H9 (cell line): Measurements from ENCODE around the gene IRF1. TPM values are rescaled to one million over a fixed set of nuclear protein-coding genes. Genes with fewer than 3 reads are reported as not detected.

Source experiments
- DNase-seq: peaks from one replicate; pipeline ENCODE4 v3.0.0-alpha.2; 2017
- H2AFZ ChIP-seq: one replicate; pipeline ENCODE4 v1.6.1; 2013; ENCODE audit warnings: mild to moderate bottlenecking, low read length, control low read depth, moderate library complexity
- H2AK5ac ChIP-seq: 2 replicates; pipeline ENCODE4 v1.6.1; 2013; ENCODE audit warnings: low read length, control low read depth, mixed read lengths; ENCODE audit not compliant: insufficient read length
- H2BK120ac ChIP-seq: one replicate; pipeline ENCODE4 v1.6.1; 2013; ENCODE audit warnings: low read depth, mild to moderate bottlenecking, low read length, control low read depth, inconsistent platforms; ENCODE audit not compliant: poor library complexity, severe bottlenecking
- H2BK12ac ChIP-seq: 2 replicates; pipeline ENCODE4 v1.6.1; 2013; ENCODE audit warnings: low read length, control low read depth, mixed read lengths, low read depth; ENCODE audit not compliant: insufficient read length
- H2BK15ac ChIP-seq: 2 replicates; pipeline ENCODE4 v1.6.1; 2013; ENCODE audit warnings: low read depth, low read length, control low read depth
- H2BK20ac ChIP-seq: one replicate; pipeline ENCODE4 v1.6.1; 2013; ENCODE audit warnings: low read depth, mild to moderate bottlenecking, low read length, control low read depth, inconsistent platforms; ENCODE audit not compliant: poor library complexity, severe bottlenecking
- H2BK5ac ChIP-seq: 2 replicates; pipeline ENCODE4 v1.6.1; 2013; ENCODE audit warnings: low read length, control low read depth, mixed read lengths; ENCODE audit not compliant: insufficient read length
- H3K14ac ChIP-seq: 2 replicates; pipeline ENCODE4 v1.6.1; 2013; ENCODE audit warnings: low read length, control low read depth; ENCODE audit not compliant: insufficient read depth
- H3K18ac ChIP-seq: 2 replicates; pipeline ENCODE4 v1.6.1; 2013; ENCODE audit warnings: low read depth, mild to moderate bottlenecking, mixed read lengths, low read length, control low read depth; ENCODE audit not compliant: insufficient read length
- H3K23ac ChIP-seq: 2 replicates; pipeline ENCODE4 v1.6.1; 2013; ENCODE audit warnings: low read length, control low read depth, mixed read lengths, low read depth; ENCODE audit not compliant: insufficient read length
- H3K23me2 ChIP-seq: 2 replicates; pipeline ENCODE4 v1.6.1; 2013; ENCODE audit warnings: low read depth, mild to moderate bottlenecking, mixed read lengths, low read length, control low read depth; ENCODE audit not compliant: insufficient read length, poor library complexity, severe bottlenecking
- H3K27ac ChIP-seq: 2 replicates; pipeline ENCODE4 v1.5.1; 2013; ENCODE audit warnings: low read length, control low read depth, mixed read lengths, low read depth; ENCODE audit not compliant: insufficient read length
- H3K27me3 ChIP-seq: 2 replicates; pipeline ENCODE4 v1.6.1; 2013; ENCODE audit warnings: low read length, control low read depth, inconsistent platforms; ENCODE audit not compliant: insufficient read depth
- H3K4ac ChIP-seq: 2 replicates; pipeline ENCODE4 v1.6.1; 2013; ENCODE audit warnings: low read depth, mild to moderate bottlenecking, control low read depth, inconsistent platforms, low read length, moderate library complexity
- H3K4me1 ChIP-seq: 2 replicates; pipeline ENCODE4 v1.6.1; 2013; ENCODE audit warnings: low read length, control low read depth, inconsistent platforms; ENCODE audit not compliant: insufficient read depth
- H3K4me2 ChIP-seq: 2 replicates; pipeline ENCODE4 v1.6.1; 2013; ENCODE audit warnings: low read length, control low read depth, mixed read lengths; ENCODE audit not compliant: insufficient read length, insufficient read depth
- H3K56ac ChIP-seq: 2 replicates; pipeline ENCODE4 v1.6.1; 2013; ENCODE audit warnings: low read depth, mild to moderate bottlenecking, mixed read lengths, low read length, control low read depth; ENCODE audit not compliant: insufficient read length
- H3K79me1 ChIP-seq: 2 replicates; pipeline ENCODE4 v1.6.1; 2013; ENCODE audit warnings: low read depth, mild to moderate bottlenecking, moderate library complexity, low read length, control low read depth, inconsistent platforms; ENCODE audit not compliant: insufficient read depth, poor library complexity, severe bottlenecking
- H3K79me2 ChIP-seq: 2 replicates; pipeline ENCODE4 v1.6.1; 2013; ENCODE audit warnings: low read length, control low read depth, inconsistent platforms; ENCODE audit not compliant: insufficient read depth
- H3K9ac ChIP-seq: 2 replicates; pipeline ENCODE4 v1.6.1; 2013; ENCODE audit warnings: low read length, control low read depth, mixed read lengths; ENCODE audit not compliant: insufficient read length; ENCODE audit errors: extremely low read depth
- H3K9me3 ChIP-seq: one replicate; pipeline ENCODE4 v1.6.1; 2013; ENCODE audit warnings: low read depth, low read length, inconsistent platforms; ENCODE audit not compliant: control insufficient read depth
- H3T11ph ChIP-seq: one replicate; pipeline ENCODE4 v1.6.1; 2013; ENCODE audit warnings: mild to moderate bottlenecking, low read length, control low read depth, inconsistent platforms
- H4K20me1 ChIP-seq: one replicate; pipeline ENCODE4 v1.6.1; 2013; ENCODE audit not compliant: control insufficient read depth, insufficient read length, insufficient read depth
- H4K5ac ChIP-seq: 2 replicates; pipeline ENCODE4 v1.6.1; 2013; ENCODE audit warnings: low read depth, mild to moderate bottlenecking, mixed read lengths, low read length, control low read depth; ENCODE audit not compliant: insufficient read length
- H4K8ac ChIP-seq: replicated peaks from 2 replicates; pipeline ENCODE4 v1.6.1; 2013; ENCODE audit warnings: low read length, control low read depth, mixed read lengths, low read depth; ENCODE audit not compliant: insufficient read length
- H4K91ac ChIP-seq: 2 replicates; pipeline ENCODE4 v1.6.1; 2013; ENCODE audit warnings: low read depth, mild to moderate bottlenecking, moderate library complexity, mixed read lengths, low read length, control low read depth; ENCODE audit not compliant: insufficient read length
- H3K27ac Mint-ChIP-seq, 3 experiments: 2 replicates in 2 of 3; 3 replicates in 1 of 3; pipeline ENCODE4 v1.8.0; 2020 to 2021; ENCODE audit warnings: mixed read lengths in 3 of 3, mild to moderate bottlenecking in 1 of 3, moderate library complexity in 1 of 3
- H3K27me3 Mint-ChIP-seq: 2 replicates; pipeline ENCODE4 v1.8.0; 2021; ENCODE audit warnings: low read depth, mild to moderate bottlenecking, moderate library complexity, mixed read lengths
- H3K36me3 Mint-ChIP-seq, 3 experiments: 2 replicates in 2 of 3; 3 replicates in 1 of 3; pipeline ENCODE4 v1.8.0; 2020 to 2021; ENCODE audit warnings: low read depth in 3 of 3, mixed read lengths in 3 of 3; ENCODE audit not compliant: insufficient read depth in 1 of 3
- H3K4me1 Mint-ChIP-seq, 2 experiments: 2 replicates each; pipeline ENCODE4 v1.8.0; 2020; ENCODE audit warnings: mixed read lengths in 2 of 2
- H3K4me3 Mint-ChIP-seq, 2 experiments: 2 replicates in 1 of 2; 3 replicates in 1 of 2; pipeline ENCODE4 v1.8.0; 2020 to 2021; ENCODE audit warnings: mild to moderate bottlenecking in 2 of 2, mixed read lengths in 2 of 2, moderate library complexity in 1 of 2
- H3K9me3 Mint-ChIP-seq, 2 experiments: 2 replicates in 1 of 2; 3 replicates in 1 of 2; pipeline ENCODE4 v1.8.0; 2020; ENCODE audit warnings: mild to moderate bottlenecking in 2 of 2, mixed read lengths in 2 of 2, moderate library complexity in 1 of 2
- WGBS: extraction: QIAGEN DNeasy Blood & Tissue Kit; methylation state at CpG from one replicate; pipeline ENCODE4 v1.1.7; 2013; ENCODE audit warnings: missing lambda C conversion rate, low lambda C conversion rate, mixed read lengths; ENCODE audit not compliant: insufficient read length; ENCODE audit errors: extremely low coverage; 5-methylcytosine and 5-hydroxymethylcytosine counted together
- total RNA-seq: library from RNA; stranded (reverse); gene quantifications from 2 replicates; pipeline ENCODE4 v1.2.1, GENCODE V29; 2021
- TF ChIP-seq, protein P1 (sequence below): fragments of 200-600 bp; sonication (generic); conservative IDR thresholded peaks from 3 replicates; pipeline ENCODE4 v1.8.0; 2021; ENCODE audit warnings: antibody characterized with exemption, mild to moderate bottlenecking

The IRF1 gene
- total RNA-seq, 1 experiment from 2014 or later: 8.7 TPM

DNA sequence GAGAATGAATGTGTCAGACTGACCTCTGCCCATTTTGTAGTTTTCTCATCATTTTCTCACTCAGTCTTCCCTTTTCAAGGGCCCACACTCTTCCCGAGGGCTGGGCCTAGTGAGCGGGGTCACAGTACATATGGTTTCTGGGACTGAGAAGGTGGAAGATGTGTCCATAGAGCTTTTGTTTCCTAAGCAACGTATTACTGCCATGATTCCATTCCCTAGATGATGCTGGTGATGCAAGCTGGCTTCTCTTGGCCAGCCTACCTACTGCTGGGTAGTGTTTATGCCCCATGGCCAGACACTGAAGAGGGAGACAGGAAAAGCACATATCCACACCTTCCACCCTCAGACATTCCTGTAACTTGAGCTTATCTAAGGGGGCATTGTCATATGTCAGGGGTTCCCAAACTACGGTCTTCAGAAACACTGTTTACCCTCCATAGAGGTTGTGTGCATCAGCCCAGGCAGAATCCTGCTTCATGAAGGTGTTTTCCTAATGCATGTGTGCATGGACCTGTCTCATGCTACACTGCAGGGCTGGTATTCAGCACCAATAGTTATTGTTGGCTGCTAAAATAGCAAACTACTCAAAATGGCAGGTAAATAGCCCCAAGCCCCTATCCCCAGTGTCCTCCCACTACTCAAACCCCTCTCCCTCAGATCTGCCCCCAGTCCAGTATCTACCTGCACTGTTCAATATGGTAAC is 9.5 kb downstream of the IRF1 start:
- Histone ChIP-seq H4K8ac (no peak overlapping the region), H3K23ac (no peak overlapping the region), H3K18ac (no peak overlapping the region), H3K4me1 (no peaks in the 10 kb centered on the region), H3K4me2 (no peak overlapping the region), H2BK20ac (no peak overlapping the region), H3K9me3 (no peaks in the 10 kb centered on the region), H2BK5ac (no peak overlapping the region), H3K27me3 (no peaks in the 10 kb centered on the region), H2BK15ac (no peak overlapping the region), H3K23me2 (no peaks in the 10 kb centered on the region), H2BK12ac (no peak overlapping the region), H4K91ac (no peak overlapping the region), H3K4ac (no peak overlapping the region), H2AFZ (no peak overlapping the region), H3K9ac (no peak overlapping the region), H3K79me1 (no peaks in the 10 kb centered on the region), H3K27ac (no peak overlapping the region), H3K79me2 (no peaks in the 10 kb centered on the region), H3K56ac (no peak overlapping the region), H4K5ac (no peak overlapping the region), H2BK120ac (no peak overlapping the region), H3K14ac (no peak overlapping the region), H2AK5ac (no peak overlapping the region), H4K20me1 (no peaks in the 10 kb centered on the region), H3T11ph (no peak overlapping the region)
- DNase-seq: no peak
- no peaks in the 10 kb centered on the region for H3K27me3 Mint-ChIP-seq
- H3K4me1 Mint-ChIP-seq: no peaks in the 10 kb centered on the region
- H3K36me3 Mint-ChIP-seq: peaks cover 8 to 26% (median 19%) of the 10 kb centered on the region in 3 experiments
- TF ChIP-seq, protein P1, sequence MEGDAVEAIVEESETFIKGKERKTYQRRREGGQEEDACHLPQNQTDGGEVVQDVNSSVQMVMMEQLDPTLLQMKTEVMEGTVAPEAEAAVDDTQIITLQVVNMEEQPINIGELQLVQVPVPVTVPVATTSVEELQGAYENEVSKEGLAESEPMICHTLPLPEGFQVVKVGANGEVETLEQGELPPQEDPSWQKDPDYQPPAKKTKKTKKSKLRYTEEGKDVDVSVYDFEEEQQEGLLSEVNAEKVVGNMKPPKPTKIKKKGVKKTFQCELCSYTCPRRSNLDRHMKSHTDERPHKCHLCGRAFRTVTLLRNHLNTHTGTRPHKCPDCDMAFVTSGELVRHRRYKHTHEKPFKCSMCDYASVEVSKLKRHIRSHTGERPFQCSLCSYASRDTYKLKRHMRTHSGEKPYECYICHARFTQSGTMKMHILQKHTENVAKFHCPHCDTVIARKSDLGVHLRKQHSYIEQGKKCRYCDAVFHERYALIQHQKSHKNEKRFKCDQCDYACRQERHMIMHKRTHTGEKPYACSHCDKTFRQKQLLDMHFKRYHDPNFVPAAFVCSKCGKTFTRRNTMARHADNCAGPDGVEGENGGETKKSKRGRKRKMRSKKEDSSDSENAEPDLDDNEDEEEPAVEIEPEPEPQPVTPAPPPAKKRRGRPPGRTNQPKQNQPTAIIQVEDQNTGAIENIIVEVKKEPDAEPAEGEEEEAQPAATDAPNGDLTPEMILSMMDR: no peak
- no CpG with 5 or more reads among the region's 4 CpGs for WGBS
- no peak overlapping the region for H3K27ac Mint-ChIP-seq
- H3K9me3 Mint-ChIP-seq: no peaks in the 10 kb centered on the region; a peak in 1 of 5 replicates
- no peak overlapping the region for H3K4me3 Mint-ChIP-seq
